ENCODE results near the gene MRPL51. TPM values are rescaled to one million over a fixed set of nuclear protein-coding genes. Genes with fewer than 3 reads are reported as not detected.

Gene MRPL51
- total RNA-seq: 100 to 1,000 TPM; 132 to 220 TPM

DNA sequence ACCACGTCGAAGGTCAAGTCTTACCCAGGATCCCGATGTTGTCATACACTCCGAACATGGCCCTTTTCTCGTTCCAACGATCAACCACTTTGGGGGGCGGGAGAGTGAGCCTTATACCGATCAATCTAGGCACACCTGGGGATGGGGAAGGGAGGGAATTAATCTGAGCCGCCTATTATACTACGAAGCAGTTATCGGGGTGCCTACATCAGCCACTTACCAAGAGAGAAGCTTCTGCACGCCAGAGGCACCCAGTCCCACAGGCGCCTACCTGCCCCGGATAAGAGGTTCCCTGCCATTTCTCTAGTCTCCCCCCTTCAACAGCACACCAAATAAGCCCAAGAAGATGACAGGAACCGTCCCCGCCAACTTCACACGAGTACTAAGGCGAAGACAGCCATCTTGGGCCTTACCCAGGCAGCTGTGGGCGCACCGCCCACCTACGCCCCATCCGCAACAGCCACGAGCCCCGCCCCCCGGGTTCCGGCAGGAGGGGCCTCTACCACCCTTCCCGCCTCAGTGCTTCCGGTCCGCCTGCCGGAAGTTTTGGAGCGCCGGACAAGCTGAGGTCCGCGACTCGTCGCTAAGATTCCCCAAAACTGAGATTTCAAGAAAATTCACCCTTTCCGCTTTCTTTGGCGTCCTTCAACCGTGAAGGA, at the start of gene MRPL51:
MRPL51 (minus strand) TSS at position 425 of the 659 bp plus-strand sequence; CDS start at position 299, 126 bp downstream.
- intact Hi-C loops (cut with DNase I): no loop called here
- H3K4me3 ChIP-seq: peak within 1 kb of the TSS; percentile 76
- TF ChIP-seq, protein P1, sequence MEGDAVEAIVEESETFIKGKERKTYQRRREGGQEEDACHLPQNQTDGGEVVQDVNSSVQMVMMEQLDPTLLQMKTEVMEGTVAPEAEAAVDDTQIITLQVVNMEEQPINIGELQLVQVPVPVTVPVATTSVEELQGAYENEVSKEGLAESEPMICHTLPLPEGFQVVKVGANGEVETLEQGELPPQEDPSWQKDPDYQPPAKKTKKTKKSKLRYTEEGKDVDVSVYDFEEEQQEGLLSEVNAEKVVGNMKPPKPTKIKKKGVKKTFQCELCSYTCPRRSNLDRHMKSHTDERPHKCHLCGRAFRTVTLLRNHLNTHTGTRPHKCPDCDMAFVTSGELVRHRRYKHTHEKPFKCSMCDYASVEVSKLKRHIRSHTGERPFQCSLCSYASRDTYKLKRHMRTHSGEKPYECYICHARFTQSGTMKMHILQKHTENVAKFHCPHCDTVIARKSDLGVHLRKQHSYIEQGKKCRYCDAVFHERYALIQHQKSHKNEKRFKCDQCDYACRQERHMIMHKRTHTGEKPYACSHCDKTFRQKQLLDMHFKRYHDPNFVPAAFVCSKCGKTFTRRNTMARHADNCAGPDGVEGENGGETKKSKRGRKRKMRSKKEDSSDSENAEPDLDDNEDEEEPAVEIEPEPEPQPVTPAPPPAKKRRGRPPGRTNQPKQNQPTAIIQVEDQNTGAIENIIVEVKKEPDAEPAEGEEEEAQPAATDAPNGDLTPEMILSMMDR (IDR thresholded peaks at IDR 0.05): no peak
- peak within 1 kb of the TSS; percentile 99 for H3K27ac ChIP-seq
- no peaks in the 10 kb centered on the region for H3K27me3 ChIP-seq
- no peaks in the 10 kb centered on the region for H3K9me3 ChIP-seq
- peaks cover 3% of the 10 kb centered on the region for H3K4me1 ChIP-seq
- H3K36me3 ChIP-seq: no peaks in the 10 kb centered on the region
- peak; percentile 98 for DNase-seq
- peak within 1 kb of the TSS; percentile 86 to 98 for H3K9ac ChIP-seq (ENCODE audit: low read depth in 2 of 2, low read length in 2 of 2)

DNA sequence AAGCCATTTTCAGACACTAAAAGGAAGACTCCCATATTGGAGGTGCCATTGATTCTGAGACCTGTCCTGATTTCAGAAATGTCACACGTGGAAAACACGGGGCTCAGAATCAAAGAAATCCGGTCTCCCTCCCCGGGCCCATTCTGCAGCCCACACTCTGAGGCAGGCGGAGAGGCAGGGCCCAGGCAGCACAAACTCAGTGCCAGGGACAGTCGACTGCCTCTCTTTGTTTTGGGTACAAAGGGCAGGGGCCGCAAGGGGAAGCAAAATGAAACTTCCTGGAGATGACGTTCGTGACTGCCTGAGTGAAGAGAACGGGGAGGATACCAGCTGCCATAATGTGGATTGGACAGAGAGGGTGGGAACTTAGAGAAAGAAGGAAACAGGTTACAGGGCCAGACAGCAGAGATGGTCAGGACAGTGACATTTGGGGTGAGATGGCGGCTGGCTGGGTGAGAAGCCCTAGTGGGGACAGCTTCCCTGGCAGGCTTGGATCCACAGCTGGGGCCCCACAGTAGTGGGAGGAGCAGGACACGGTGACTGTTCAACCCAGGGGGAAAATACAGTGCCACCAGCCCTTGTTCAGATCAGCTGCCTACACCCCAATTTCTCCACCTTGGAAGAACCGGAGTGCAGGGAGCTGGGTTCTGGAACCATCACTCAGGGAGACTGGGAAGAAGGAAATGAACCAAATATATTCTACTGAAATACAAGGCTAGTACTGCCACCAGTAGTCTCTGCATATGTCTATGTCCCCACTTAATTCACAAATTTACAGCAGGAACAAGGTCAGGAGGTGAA, 49.3 kb upstream of the MRPL51 start:
- no peaks in the 10 kb centered on the region for H3K27me3 ChIP-seq
- peak overlapping the region in 1 of 2 donors; percentile 89 for H3K9ac ChIP-seq (ENCODE audit: low read depth in 2 of 2, low read length in 2 of 2)
- peak; percentile 90 for DNase-seq
- peaks cover 28% of the 10 kb centered on the region for H3K4me1 ChIP-seq
- TF ChIP-seq, protein P1 (IDR thresholded peaks at IDR 0.05): no peak
- H3K4me3 ChIP-seq: no peak overlapping the region
- peak overlapping the region; percentile 73 for H3K27ac ChIP-seq
- no peaks in the 10 kb centered on the region for H3K9me3 ChIP-seq
- intact Hi-C loops (cut with DNase I): no loop called here
- peaks cover 11% of the 10 kb centered on the region for H3K36me3 ChIP-seq

DNA sequence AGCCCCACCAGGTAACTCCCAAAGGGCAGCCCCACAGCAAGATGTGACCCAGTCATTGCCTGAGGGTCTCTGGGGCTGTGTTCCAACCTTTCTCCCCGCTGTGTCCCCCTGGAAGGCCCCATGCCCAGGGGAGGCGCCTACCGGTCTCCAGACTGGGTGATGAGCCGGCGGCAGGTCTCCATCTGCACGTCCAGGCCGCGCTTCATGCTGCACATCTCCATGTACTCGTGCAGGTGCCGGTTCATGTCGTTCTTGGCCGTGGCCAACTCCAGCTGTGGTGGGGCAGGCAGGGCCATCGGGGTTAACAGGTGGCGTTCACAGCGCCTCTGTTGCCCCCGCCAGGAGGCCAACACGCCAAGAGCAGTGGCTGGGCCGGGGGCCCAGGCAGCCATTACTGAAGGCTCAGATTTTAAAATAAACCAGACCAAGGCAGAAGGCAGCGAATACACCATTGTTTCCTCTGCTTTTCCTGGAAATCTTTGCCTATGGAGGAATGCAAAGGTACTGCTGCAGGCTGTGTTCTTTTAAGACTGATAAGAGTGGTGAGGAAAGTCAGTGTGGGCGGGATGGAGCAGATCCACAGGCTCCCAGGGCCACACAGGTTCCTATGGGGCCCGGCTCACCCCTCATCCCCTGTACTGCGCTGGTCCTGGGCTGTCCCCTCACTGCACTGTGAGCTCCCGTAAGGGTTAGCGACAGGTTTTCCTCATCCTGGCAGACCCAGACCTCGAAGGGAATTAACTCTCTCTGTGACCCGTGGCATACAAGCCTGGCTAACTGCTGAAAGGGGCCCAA, 48.5 kb upstream of the MRPL51 start:
- peaks cover 15% of the 10 kb centered on the region for H3K36me3 ChIP-seq
- no peak overlapping the region for H3K4me3 ChIP-seq
- TF ChIP-seq, protein P1 (IDR thresholded peaks at IDR 0.05): no peak
- H3K4me1 ChIP-seq: peaks cover 33% of the 10 kb centered on the region
- intact Hi-C loops (cut with DNase I): no loop called here
- H3K9me3 ChIP-seq: no peaks in the 10 kb centered on the region
- H3K27me3 ChIP-seq: no peaks in the 10 kb centered on the region
- no peak for DNase-seq
- peak overlapping the region; percentile 12 to 89 for H3K9ac ChIP-seq (ENCODE audit: low read depth in 2 of 2, low read length in 2 of 2)
- peak overlapping the region; percentile 73 for H3K27ac ChIP-seq

DNA sequence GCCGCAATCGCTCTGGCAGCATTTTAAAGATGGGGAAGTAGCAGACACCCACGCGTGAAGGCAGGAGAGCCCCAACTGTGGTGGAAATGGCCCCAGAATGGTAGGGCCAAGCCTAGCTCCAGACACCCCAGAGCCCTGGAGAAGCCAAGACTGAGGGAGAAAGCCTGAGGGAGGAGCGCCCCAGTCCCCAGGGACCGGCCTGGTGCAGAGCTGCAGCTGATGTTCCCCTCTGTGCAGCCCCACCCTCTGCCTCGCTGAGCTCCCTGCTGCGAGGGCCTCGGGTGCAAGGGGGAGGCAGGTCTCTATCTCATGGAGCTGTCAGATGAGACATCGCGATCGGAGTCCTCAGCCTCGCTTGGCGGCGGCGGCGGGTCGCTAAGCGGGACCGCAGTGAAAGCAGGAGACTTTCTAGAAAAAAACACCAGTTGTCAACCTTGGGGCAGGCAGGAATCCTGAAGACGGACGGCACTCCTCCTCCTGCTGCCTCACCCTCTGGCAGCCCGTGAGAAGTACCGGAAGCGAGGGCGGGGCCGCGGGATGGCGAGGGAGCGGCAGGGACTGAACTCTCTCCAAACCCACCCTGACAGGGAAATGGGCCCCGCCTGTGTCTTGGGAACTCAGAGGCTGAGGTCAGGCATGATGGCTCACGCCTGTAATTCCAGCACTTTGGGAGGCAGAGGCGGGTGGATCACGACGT, 47.3 kb upstream of the MRPL51 start:
- intact Hi-C loops (cut with DNase I): no loop called here
- peak; percentile 99 for DNase-seq
- Histone ChIP-seq H3K9ac (ENCODE audit: low read depth in 2 of 2, low read length in 2 of 2) (peak overlapping the region; percentile 17 to 52), H3K27ac (peak overlapping the region; percentile 73), H3K27me3 (no peaks in the 10 kb centered on the region), H3K9me3 (no peaks in the 10 kb centered on the region), H3K36me3 (peaks cover 15% of the 10 kb centered on the region), H3K4me1 (peaks cover 40% of the 10 kb centered on the region), H3K4me3 (no peak overlapping the region)
- TF ChIP-seq, protein P1 (IDR thresholded peaks at IDR 0.05): no peak

All from colonic mucosa (tissue), 4 donors.